Measurements from ENCODE around the gene TGFA. TPM values are rescaled to one million over a fixed set of nuclear protein-coding genes. Genes with fewer than 3 reads are reported as not detected.

The TGFA gene
- total RNA-seq, 1 experiment from 2014 or later: 1.7 TPM

DNA sequence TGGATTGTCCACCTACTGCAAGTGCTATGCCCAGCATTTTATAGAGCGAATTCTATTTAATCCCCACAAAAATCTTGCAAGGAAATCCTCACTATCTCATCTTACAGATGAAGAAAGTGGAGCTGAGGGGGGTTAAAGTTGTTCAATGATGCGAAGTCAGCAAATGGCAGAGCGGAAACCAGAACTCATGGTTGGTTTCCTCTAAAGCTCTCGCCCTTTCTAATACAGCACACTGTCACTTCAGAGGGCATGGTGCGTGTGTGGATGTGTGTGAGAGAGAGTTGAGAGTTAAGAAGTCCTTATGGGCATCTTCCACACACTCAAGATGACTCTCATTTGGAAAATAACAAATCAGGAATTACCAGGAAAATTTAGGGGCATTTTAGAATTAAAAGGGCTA is 78.4 kb downstream of the TGFA start:
- Histone ChIP-seq H3K27ac (ENCODE audit: low read length) (no peak overlapping the region), H3K36me3 (ENCODE audit: control insufficient read depth, insufficient read depth, low read length) (no peaks in the 10 kb centered on the region), H3K9me3 (ENCODE audit: control insufficient read depth, insufficient read depth, low read depth, low read length) (no peaks in the 10 kb centered on the region), H3K4me1 (ENCODE audit: control insufficient read depth, insufficient read depth, low read length) (no peaks in the 10 kb centered on the region), H3K4me3 (ENCODE audit: low read depth in 2 of 2, low read length in 2 of 2) (no peak overlapping the region), H3K27me3 (ENCODE audit: control insufficient read depth, insufficient read depth, low read length) (peaks cover 26% of the 10 kb centered on the region)
- DNase-seq (ENCODE audit: low read depth, low spot score) (no peak), ATAC-seq (no peak)
- ChIA-PET CTCF (interaction anchor here (0.6 kb wide), 1 partner anchor 8 kb away, joined by 6 read pairs; no protein-coding TSS in a partner anchor), POLR2A (no interaction called here)
- no TSS peak for BruUV-seq (replicated peaks)
- in situ Hi-C loops (cut with HindIII; ENCODE audit: low pct_unique_long_range_greater_than_20kb, low sequenced_read_pairs): no loop called here
- TF ChIP-seq TCF7L2 (IDR thresholded peaks at IDR 0.05; ENCODE audit: low read depth, low read length) (no peak), REST (IDR thresholded peaks at IDR 0.05; ENCODE audit: insufficient read depth in 1 of 2, low read depth in 2 of 2, low read length in 1 of 2) (no peak), SIN3A (IDR thresholded peaks at IDR 0.05; ENCODE audit: borderline replicate concordance, insufficient read depth, low read depth, low read length) (no peak), POLR2AphosphoS5 (IDR thresholded peaks at IDR 0.05; ENCODE audit: low read depth, low read length) (no peak)
- TF ChIP-seq, protein P1, sequence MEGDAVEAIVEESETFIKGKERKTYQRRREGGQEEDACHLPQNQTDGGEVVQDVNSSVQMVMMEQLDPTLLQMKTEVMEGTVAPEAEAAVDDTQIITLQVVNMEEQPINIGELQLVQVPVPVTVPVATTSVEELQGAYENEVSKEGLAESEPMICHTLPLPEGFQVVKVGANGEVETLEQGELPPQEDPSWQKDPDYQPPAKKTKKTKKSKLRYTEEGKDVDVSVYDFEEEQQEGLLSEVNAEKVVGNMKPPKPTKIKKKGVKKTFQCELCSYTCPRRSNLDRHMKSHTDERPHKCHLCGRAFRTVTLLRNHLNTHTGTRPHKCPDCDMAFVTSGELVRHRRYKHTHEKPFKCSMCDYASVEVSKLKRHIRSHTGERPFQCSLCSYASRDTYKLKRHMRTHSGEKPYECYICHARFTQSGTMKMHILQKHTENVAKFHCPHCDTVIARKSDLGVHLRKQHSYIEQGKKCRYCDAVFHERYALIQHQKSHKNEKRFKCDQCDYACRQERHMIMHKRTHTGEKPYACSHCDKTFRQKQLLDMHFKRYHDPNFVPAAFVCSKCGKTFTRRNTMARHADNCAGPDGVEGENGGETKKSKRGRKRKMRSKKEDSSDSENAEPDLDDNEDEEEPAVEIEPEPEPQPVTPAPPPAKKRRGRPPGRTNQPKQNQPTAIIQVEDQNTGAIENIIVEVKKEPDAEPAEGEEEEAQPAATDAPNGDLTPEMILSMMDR (IDR thresholded peaks at IDR 0.05): no peak
- intact Hi-C loops (cut with micrococcal nuclease; ENCODE audit: unreplicated experiment): no loop called here

GRCh38 chr2:70474256-70474848 is 79.3 kb downstream of the TGFA start:
- no peaks in the 10 kb centered on the region for H3K36me3 ChIP-seq (ENCODE audit: control insufficient read depth, insufficient read depth, low read length)
- DNase-seq (ENCODE audit: low read depth, low spot score): no peak
- ChIA-PET CTCF (no interaction called here), POLR2A (no interaction called here)
- no peak overlapping the region for H3K27ac ChIP-seq (ENCODE audit: low read length)
- no peaks in the 10 kb centered on the region for H3K4me1 ChIP-seq (ENCODE audit: control insufficient read depth, insufficient read depth, low read length)
- H3K27me3 ChIP-seq (ENCODE audit: control insufficient read depth, insufficient read depth, low read length): peaks cover 19% of the 10 kb centered on the region
- ATAC-seq: no peak
- intact Hi-C loops (cut with micrococcal nuclease; ENCODE audit: unreplicated experiment): no loop called here
- in situ Hi-C loops (cut with HindIII; ENCODE audit: low pct_unique_long_range_greater_than_20kb, low sequenced_read_pairs): no loop called here
- no TSS peak for BruUV-seq (replicated peaks)
- H3K9me3 ChIP-seq (ENCODE audit: control insufficient read depth, insufficient read depth, low read depth, low read length): no peaks in the 10 kb centered on the region
- TF ChIP-seq REST (IDR thresholded peaks at IDR 0.05; ENCODE audit: insufficient read depth in 1 of 2, low read depth in 2 of 2, low read length in 1 of 2) (no peak), TCF7L2 (IDR thresholded peaks at IDR 0.05; ENCODE audit: low read depth, low read length) (no peak), POLR2AphosphoS5 (IDR thresholded peaks at IDR 0.05; ENCODE audit: low read depth, low read length) (no peak), SIN3A (IDR thresholded peaks at IDR 0.05; ENCODE audit: borderline replicate concordance, insufficient read depth, low read depth, low read length) (no peak)
- TF ChIP-seq, protein P1 (IDR thresholded peaks at IDR 0.05): no peak
- H3K4me3 ChIP-seq (ENCODE audit: low read depth in 2 of 2, low read length in 2 of 2): no peak overlapping the region
